Inflammatory macrophage treated with lipopolysaccharide for 4 hours (primary cell): Measurements from ENCODE around the gene ZKSCAN2.

Source experiments
- DNase-seq: peaks from one replicate; pipeline ENCODE4 v3.0.0-alpha.2; 2020

ZKSCAN2 gene

GRCh38 chr16:25257470-25257955 is at the start of gene ZKSCAN2:
Gene ZKSCAN2 (minus strand): TSS chr16:25257845. CDS start chr16:25257127, 718 bp downstream.
- DNase-seq = peak; percentile 92

GRCh38 chr16:25299792-25300590 is 42.3 kb upstream of the ZKSCAN2 start:
- no peak for DNase-seq

GRCh38 chr16:25298165-25298872 is 40.7 kb upstream of the ZKSCAN2 start:
- DNase-seq = no peak

- no peak for DNase-seq
Observed at GRCh38 chr16:25297151-25297787, 39.6 kb upstream of the ZKSCAN2 start.

GRCh38 chr16:25291580-25291979 is 33.9 kb upstream of the ZKSCAN2 start:
- DNase-seq = no peak

GRCh38 chr16:25289466-25289865 is 31.8 kb upstream of the ZKSCAN2 start:
- DNase-seq = no peak

- no peak for DNase-seq
Observed at GRCh38 chr16:25279491-25279890, 21.8 kb upstream of the ZKSCAN2 start.

GRCh38 chr16:25271421-25271820 is 13.8 kb upstream of the ZKSCAN2 start:
- no peak for DNase-seq

- no peak for DNase-seq
Observed at GRCh38 chr16:25270577-25270976, 12.9 kb upstream of the ZKSCAN2 start.

GRCh38 chr16:25269879-25270278 is 12.2 kb upstream of the ZKSCAN2 start:
- no peak for DNase-seq

- no peak for DNase-seq
Observed at GRCh38 chr16:25265968-25266367, 8.3 kb upstream of the ZKSCAN2 start.

- DNase-seq = no peak
Observed at GRCh38 chr16:25264597-25264996, 7.0 kb upstream of the ZKSCAN2 start.

GRCh38 chr16:25260416-25260815 is 2.8 kb upstream of the ZKSCAN2 start:
- DNase-seq = peak; percentile 59

- no peak for DNase-seq
Observed at GRCh38 chr16:25258861-25259179, 1.2 kb upstream of the ZKSCAN2 start.

GRCh38 chr16:25257956-25258860 is 563 bp upstream of the ZKSCAN2 start:
- DNase-seq = peak; percentile 57

GRCh38 chr16:25256695-25257469 is 763 bp downstream of the ZKSCAN2 start:
- DNase-seq = no peak

GRCh38 chr16:25253322-25253721 is 4.3 kb downstream of the ZKSCAN2 start:
- DNase-seq = no peak

GRCh38 chr16:25250467-25250866 is 7.2 kb downstream of the ZKSCAN2 start:
- DNase-seq = no peak

GRCh38 chr16:25235991-25236390 is 21.7 kb downstream of the ZKSCAN2 start:
- no peak for DNase-seq

- DNase-seq = no peak
Observed at GRCh38 chr16:25228372-25228771, 29.3 kb downstream of the ZKSCAN2 start.

- DNase-seq = no peak
Observed at GRCh38 chr16:25224731-25225319, 32.8 kb downstream of the ZKSCAN2 start.
